DND-41 (cell line): ENCODE data around the gene CAMKMT.

Source experiments
- CTCF ChIP-seq: IDR thresholded peaks from 2 replicates; pipeline ENCODE4 v1.5.1; 2012; ENCODE audit warnings: borderline replicate concordance, low read length, moderate library complexity, mild to moderate bottlenecking; ENCODE audit not compliant: poor library complexity, severe bottlenecking; ENCODE audit errors: extremely low read depth
- EZH2 ChIP-seq: IDR thresholded peaks from 3 replicates; pipeline ENCODE4 v1.6.1; 2012; ENCODE audit warnings: borderline replicate concordance, low read depth, mild to moderate bottlenecking, moderate library complexity, low read length, inconsistent platforms; ENCODE audit not compliant: severe bottlenecking

- no peak for TF ChIP-seq EZH2
- TF ChIP-seq CTCF: no peak
Observed at GRCh38 chr2:44388877-44389276, 27.1 kb downstream of the CAMKMT start.
